ENCODE results near the gene CNTNAP2. TPM values are rescaled to one million over a fixed set of nuclear protein-coding genes. Genes with fewer than 3 reads are reported as not detected.

CNTNAP2 gene
- total and polyA plus RNA-seq, 2 of the 4 experiments (the other 2 are of a cell fraction) = not detected

- intact Hi-C loops (cut with micrococcal nuclease) (no loop called here), dilution Hi-C loops (cut with HindIII; ENCODE audit: low sequenced_read_pairs, unreplicated experiment) (no loop called here), in situ Hi-C loops (cut with MboI; ENCODE audit: low sequenced_read_pairs) (no loop called here)
- no TSS peak for BruUV-seq (replicated peaks)
- Histone ChIP-seq H3K27me3 (ENCODE audit: control insufficient read depth, insufficient read depth, low read length) (no peaks in the 10 kb centered on the region), H3K9ac (ENCODE audit: low read depth, low read length) (no peak overlapping the region), H2BK15ac (ENCODE audit: low read depth, low read length) (no peak overlapping the region), H2BK20ac (ENCODE audit: low read depth, low read length) (no peak overlapping the region), H2AK9ac (replicated peaks; ENCODE audit: low read depth, low read length, poor library complexity) (no peak overlapping the region), H3K9me1 (ENCODE audit: insufficient read depth, low read length) (no peaks in the 10 kb centered on the region), H3K23ac (ENCODE audit: low read depth, low read length) (no peak overlapping the region), H3K4me1 (ENCODE audit: control insufficient read depth, insufficient read depth, low read length) (no peaks in the 10 kb centered on the region), H3K27ac (ENCODE audit: insufficient read depth, low read length) (no peak overlapping the region), H3K36me3 (ENCODE audit: control insufficient read depth, insufficient read depth, low read length) (no peaks in the 10 kb centered on the region), H4K91ac (ENCODE audit: insufficient read depth, low read depth, low read length) (no peak overlapping the region), H3K79me1 (ENCODE audit: low read depth in 1 of 2, low read length in 2 of 2) (no peaks in the 10 kb centered on the region), H4K5ac (ENCODE audit: low read depth, low read length) (no peak overlapping the region), H2BK120ac (ENCODE audit: low read depth, low read length) (no peak overlapping the region), H2AK5ac (ENCODE audit: low read depth, low read length) (no peak overlapping the region), H4K20me1 (ENCODE audit: insufficient read depth, low read length) (no peaks in the 10 kb centered on the region), H3K14ac (replicated peaks; ENCODE audit: low read depth, low read length) (no peak overlapping the region), H2BK5ac (ENCODE audit: low read depth, low read length, poor library complexity, severe bottlenecking) (no peak overlapping the region), H3K4me2 (ENCODE audit: low read depth, low read length) (no peak overlapping the region), H3K9me3 (ENCODE audit: control insufficient read depth, insufficient read depth, low read length) (peaks cover 15% of the 10 kb centered on the region), H4K8ac (ENCODE audit: low read depth in 2 of 2, low read length in 2 of 2) (no peak overlapping the region), H3K4ac (ENCODE audit: low read depth, low read length) (no peak overlapping the region), H3K56ac (ENCODE audit: extremely low read depth, insufficient read depth, low read length) (no peak overlapping the region), H3K4me3 (ENCODE audit: insufficient read depth, low read depth, low read length) (no peak overlapping the region), H3K18ac (ENCODE audit: low read depth, low read length) (no peak overlapping the region), H2AFZ (replicated peaks; ENCODE audit: low read length, poor library complexity) (no peak overlapping the region)
- DNase-seq (no peak), ATAC-seq (ENCODE audit: low read depth) (no peak)
- TF ChIP-seq RFX5 (IDR thresholded peaks at IDR 0.05; ENCODE audit: low read depth, low read length) (no peak), RAD21 (IDR thresholded peaks at IDR 0.05; ENCODE audit: low read length) (no peak), NFE2L2 (IDR thresholded peaks at IDR 0.05; ENCODE audit: low read depth, low read length) (no peak), MAFK (IDR thresholded peaks at IDR 0.05; ENCODE audit: low read depth, low read length) (no peak), MXI1 (IDR thresholded peaks at IDR 0.05; ENCODE audit: borderline replicate concordance, low read depth, low read length) (no peak), POLR2A (IDR thresholded peaks at IDR 0.05; ENCODE audit: low read depth, low read length) (no peak)
- TF ChIP-seq, protein P1, sequence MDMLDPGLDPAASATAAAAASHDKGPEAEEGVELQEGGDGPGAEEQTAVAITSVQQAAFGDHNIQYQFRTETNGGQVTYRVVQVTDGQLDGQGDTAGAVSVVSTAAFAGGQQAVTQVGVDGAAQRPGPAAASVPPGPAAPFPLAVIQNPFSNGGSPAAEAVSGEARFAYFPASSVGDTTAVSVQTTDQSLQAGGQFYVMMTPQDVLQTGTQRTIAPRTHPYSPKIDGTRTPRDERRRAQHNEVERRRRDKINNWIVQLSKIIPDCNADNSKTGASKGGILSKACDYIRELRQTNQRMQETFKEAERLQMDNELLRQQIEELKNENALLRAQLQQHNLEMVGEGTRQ (IDR thresholded peaks at IDR 0.05; ENCODE audit: low read depth, low read length) = no peak
- WGBS, 2 experiments (ENCODE audit: extremely low coverage in 2 of 2, insufficient read length in 1 of 2) = no CpG with 5 or more reads among the region's 2 CpGs
- POLR2A ChIA-PET (ENCODE audit: unreplicated experiment) = no interaction called here
- CTCF ChIA-PET = no interaction called here
These were observed 980.0 kb downstream of the CNTNAP2 start for GRCh38 chr7:147096629-147097028.
